ENCODE results near the gene TMEM60. TPM values are rescaled to one million over a fixed set of nuclear protein-coding genes. Genes with fewer than 3 reads are reported as not detected.

TMEM60 gene
- total RNA-seq, 2 experiments from 2014 or later: 13.2 to 19.4 TPM

- H3K27ac Mint-ChIP-seq: no peak overlapping the region
- no peaks in the 10 kb centered on the region for H3K27me3 Mint-ChIP-seq
- H3K4me3 Mint-ChIP-seq: no peak overlapping the region
- no peak for DNase-seq
- peaks cover 23% of the 10 kb centered on the region for H3K4me1 Mint-ChIP-seq
- H3K9me3 Mint-ChIP-seq (ENCODE audit: low read depth): no peaks in the 10 kb centered on the region
- peaks cover 16% of the 10 kb centered on the region for H3K36me3 Mint-ChIP-seq
- no peak for ATAC-seq
- CTCF ChIA-PET: interaction anchor here (1.0 to 2.2 kb wide), 3 partner anchors 94 to 100 kb away, joined by 4 to 8 read pairs (median 5); no protein-coding TSS in a partner anchor
Observed at GRCh38 chr7:77752016-77752415, 46.2 kb downstream of the TMEM60 start.

DNA sequence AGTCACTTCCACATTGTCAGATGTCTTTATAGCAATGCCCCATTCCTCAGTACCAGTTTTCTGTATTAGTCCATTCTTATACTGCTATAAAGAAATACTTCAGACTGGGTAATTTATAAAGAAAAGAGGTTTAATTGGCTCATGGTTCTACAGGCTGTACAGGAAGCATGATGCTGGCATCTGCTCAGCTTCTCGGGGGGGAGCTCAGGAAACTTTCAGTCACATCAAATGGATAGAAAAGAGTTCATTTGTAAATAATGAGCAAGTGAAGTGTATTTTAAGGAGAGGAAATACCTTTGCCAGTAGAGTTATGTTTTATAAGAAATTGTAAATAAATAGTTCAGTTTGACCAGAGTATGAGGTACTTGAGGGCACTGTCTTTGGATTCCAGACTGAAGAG is 50.5 kb downstream of the TMEM60 start:
- Mint-ChIP-seq H3K36me3 (peaks cover 29% of the 10 kb centered on the region), H3K4me3 (no peak overlapping the region), H3K27ac (no peak overlapping the region), H3K4me1 (peaks cover 13% of the 10 kb centered on the region), H3K9me3 (ENCODE audit: low read depth) (no peaks in the 10 kb centered on the region), H3K27me3 (no peaks in the 10 kb centered on the region)
- DNase-seq (no peak), ATAC-seq (no peak)
- CTCF ChIA-PET: interaction anchor here (0.7 to 1.0 kb wide), 2 partner anchors 92 to 96 kb away, joined by 3 to 4 read pairs; no protein-coding TSS in a partner anchor

- Mint-ChIP-seq H3K27me3 (no peaks in the 10 kb centered on the region), H3K9me3 (ENCODE audit: low read depth) (no peaks in the 10 kb centered on the region), H3K27ac (no peak overlapping the region), H3K4me1 (peaks cover 10% of the 10 kb centered on the region), H3K4me3 (no peak overlapping the region), H3K36me3 (peaks cover 31% of the 10 kb centered on the region)
- DNase-seq: no peak
- no peak for ATAC-seq
- CTCF ChIA-PET: interaction anchor here (0.7 to 1.0 kb wide), 2 partner anchors 92 to 96 kb away, joined by 3 to 4 read pairs; no protein-coding TSS in a partner anchor
Observed at GRCh38 chr7:77747178-77747577, 51.1 kb downstream of the TMEM60 start.

DNA sequence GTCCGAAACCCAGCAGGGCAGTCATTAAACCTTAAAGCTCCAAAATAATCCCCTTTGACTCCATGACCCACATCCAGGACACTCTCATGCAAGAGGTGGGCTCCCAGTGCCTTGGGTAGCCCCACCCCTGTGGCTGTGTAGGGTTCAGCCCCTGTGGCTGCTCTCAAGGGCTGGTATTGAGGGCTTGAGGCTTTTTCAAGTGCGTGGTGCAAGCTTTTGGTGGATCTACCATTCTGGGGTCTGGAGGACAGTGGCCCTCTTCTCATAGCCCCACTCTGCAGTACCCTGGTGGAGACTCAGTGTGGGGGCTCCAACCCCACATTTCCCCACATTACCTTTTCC is 51.4 kb downstream of the TMEM60 start:
- DNase-seq (no peak), ATAC-seq (no peak)
- Mint-ChIP-seq H3K4me1 (peaks cover 7% of the 10 kb centered on the region), H3K4me3 (no peak overlapping the region), H3K27ac (no peak overlapping the region), H3K9me3 (ENCODE audit: low read depth) (no peaks in the 10 kb centered on the region), H3K27me3 (no peaks in the 10 kb centered on the region), H3K36me3 (peaks cover 34% of the 10 kb centered on the region)
- CTCF ChIA-PET: interaction anchor here (1.5 kb wide), 1 partner anchor 95 kb away, joined by 4 read pairs; no protein-coding TSS in a partner anchor

DNA sequence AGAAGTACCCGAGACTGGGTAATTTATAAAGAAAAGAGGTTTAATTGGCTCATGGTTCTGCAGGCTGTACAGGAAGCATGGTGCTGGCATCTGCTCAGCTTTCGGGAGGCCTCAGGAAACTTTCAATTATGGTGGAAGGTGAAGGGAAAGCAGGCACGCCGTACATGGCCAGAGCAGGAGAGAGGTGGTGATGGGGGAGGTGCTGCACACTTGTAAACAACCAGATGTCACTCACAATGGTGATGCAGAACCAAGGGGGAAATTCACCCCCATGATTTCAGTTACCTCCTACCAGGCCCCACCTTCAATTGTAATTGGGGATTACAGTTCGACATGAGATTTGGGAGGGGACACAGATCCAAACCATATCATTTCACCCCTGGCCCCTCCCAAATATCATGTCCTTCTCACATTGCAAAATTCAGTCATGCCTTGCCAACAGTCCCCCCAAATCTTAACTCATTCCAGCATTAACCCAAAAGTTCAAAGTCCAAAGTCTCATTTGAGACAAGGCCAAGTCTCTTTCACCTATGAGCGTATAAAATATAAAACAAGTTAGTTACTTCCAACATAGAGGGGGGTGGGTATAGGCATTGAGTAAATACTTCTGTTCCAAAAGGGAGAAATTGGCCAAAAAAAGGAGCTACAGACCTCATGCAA is 51.9 kb downstream of the TMEM60 start:
- H3K36me3 Mint-ChIP-seq: peaks cover 36% of the 10 kb centered on the region
- CTCF ChIA-PET: interaction anchor here (1.0 to 1.5 kb wide), 2 partner anchors 13 to 95 kb away, joined by 3 to 4 read pairs; no protein-coding TSS in a partner anchor
- peaks cover 7% of the 10 kb centered on the region for H3K4me1 Mint-ChIP-seq
- DNase-seq (no peak), ATAC-seq (no peak)
- no peaks in the 10 kb centered on the region for H3K9me3 Mint-ChIP-seq (ENCODE audit: low read depth)
- H3K27me3 Mint-ChIP-seq: no peaks in the 10 kb centered on the region
- no peak overlapping the region for H3K27ac Mint-ChIP-seq
- H3K4me3 Mint-ChIP-seq: no peak overlapping the region

DNA sequence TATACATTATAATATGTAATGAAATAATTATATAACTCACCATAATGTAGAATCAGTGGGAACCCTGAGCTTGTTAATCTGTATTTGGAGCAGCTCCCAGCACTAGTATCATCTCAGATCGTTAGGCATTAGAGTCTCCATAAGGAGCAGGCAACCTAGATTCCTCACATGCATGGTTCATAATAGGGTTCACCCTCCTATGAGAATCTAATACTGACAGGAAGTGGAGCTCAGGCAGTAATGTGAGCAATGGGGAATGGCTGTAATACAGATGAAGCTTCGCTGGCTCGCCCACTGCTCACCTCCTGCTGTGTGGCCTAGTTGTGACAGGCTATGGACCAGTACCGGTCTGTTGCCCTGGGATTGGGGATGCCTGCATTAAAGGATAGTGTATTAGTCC is 52.5 kb downstream of the TMEM60 start:
- CTCF ChIA-PET: interaction anchor here (1.0 to 1.5 kb wide), 2 partner anchors 14 to 94 kb away, joined by 3 to 4 read pairs; no protein-coding TSS in a partner anchor
- Mint-ChIP-seq H3K27ac (no peak overlapping the region), H3K4me1 (peaks cover 5% of the 10 kb centered on the region), H3K36me3 (peaks cover 33% of the 10 kb centered on the region), H3K27me3 (no peaks in the 10 kb centered on the region), H3K9me3 (ENCODE audit: low read depth) (no peaks in the 10 kb centered on the region), H3K4me3 (no peak overlapping the region)
- ATAC-seq (no peak), DNase-seq (no peak)

Other genes starting within 250 kb of the TMEM60 start
- 10 to 100 TPM; 23.3 to 26.7 TPM for gene RSBN1L, start 102.0 kb downstream of the TMEM60 start, total RNA-seq
- 10 to 100 TPM; 41.5 to 56.4 TPM for gene PHTF2, start 339 bp upstream of the TMEM60 start, total RNA-seq

Data from activated CD8-positive, alpha-beta memory T cell treated with anti-CD3 and anti-CD28 coated beads, Interleukin-2, amount 10 ng/mL, durations not matched to agents 7 days and 5 days (primary cell).